ENCODE data around the gene SELENOK. TPM values are rescaled to one million over a fixed set of nuclear protein-coding genes. Genes with fewer than 3 reads are reported as not detected.

Gene SELENOK
- total RNA-seq, 1 donor from 2014 or later = 23.7 TPM

DNA sequence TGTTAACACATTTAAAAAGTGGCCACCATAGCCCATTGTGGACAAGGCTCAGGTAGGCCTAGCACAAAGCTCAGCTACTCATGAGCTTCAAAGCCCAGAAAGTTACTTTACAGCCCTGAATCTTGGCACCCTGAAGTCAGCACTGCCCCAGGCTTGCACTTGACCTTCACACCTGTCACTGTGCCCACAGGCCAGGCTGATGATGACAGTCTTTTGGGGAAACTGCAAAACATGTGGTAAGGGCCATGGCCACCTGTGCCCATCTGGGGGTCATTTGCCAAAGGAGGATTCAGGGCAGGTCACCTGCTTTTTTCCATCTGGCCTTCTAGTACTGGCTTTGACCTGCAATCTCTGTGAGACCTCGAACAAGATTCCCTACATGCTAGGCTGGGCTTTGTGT lies 56.4 kb downstream of the SELENOK start:
- no peaks in the 10 kb centered on the region for H3K36me3 ChIP-seq (ENCODE audit: control insufficient read depth, insufficient read depth, low read length)
- DNase-seq (ENCODE audit: low read depth) = no peak
- FAIRE-seq = no peak
- no peak overlapping the region for H3K4me3 ChIP-seq (ENCODE audit: low read depth, low read length)
- H3K27me3 ChIP-seq (ENCODE audit: control insufficient read depth, insufficient read depth, low read length) = no peaks in the 10 kb centered on the region
- TF ChIP-seq, protein P1, sequence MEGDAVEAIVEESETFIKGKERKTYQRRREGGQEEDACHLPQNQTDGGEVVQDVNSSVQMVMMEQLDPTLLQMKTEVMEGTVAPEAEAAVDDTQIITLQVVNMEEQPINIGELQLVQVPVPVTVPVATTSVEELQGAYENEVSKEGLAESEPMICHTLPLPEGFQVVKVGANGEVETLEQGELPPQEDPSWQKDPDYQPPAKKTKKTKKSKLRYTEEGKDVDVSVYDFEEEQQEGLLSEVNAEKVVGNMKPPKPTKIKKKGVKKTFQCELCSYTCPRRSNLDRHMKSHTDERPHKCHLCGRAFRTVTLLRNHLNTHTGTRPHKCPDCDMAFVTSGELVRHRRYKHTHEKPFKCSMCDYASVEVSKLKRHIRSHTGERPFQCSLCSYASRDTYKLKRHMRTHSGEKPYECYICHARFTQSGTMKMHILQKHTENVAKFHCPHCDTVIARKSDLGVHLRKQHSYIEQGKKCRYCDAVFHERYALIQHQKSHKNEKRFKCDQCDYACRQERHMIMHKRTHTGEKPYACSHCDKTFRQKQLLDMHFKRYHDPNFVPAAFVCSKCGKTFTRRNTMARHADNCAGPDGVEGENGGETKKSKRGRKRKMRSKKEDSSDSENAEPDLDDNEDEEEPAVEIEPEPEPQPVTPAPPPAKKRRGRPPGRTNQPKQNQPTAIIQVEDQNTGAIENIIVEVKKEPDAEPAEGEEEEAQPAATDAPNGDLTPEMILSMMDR (IDR thresholded peaks at IDR 0.05; ENCODE audit: insufficient read depth, low read length, severe bottlenecking) = no peak

DNA sequence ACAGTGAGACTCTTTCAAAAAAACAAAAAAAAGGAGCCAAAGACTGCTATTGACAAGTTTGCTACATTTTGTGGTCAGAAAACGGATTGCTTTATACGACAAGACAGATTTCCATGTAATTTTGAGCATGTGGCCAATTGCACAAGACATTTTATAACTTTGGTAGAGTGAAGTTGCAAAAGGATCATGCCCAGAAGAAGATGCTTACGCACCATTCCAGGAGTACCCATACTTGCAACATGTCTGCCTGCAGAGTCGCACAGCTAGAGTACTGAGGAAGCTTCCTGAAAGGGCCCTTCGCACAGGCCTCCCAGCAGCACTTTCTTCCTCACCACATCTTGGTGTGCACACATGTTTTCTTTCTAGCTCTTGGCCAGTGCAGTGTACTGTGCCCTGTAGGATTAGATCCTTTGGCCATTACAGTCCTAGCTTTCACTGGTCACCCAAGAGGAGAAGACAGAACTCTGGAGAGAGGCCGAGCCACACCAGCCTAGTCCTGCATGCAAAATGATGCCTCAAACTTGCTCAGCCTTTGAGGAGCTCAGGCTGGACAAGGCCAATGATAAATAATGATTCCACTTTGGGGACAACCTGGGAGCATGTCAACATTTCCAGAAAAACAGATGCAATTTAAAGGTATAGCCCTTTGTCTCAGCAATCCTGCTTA lies 57.1 kb downstream of the SELENOK start:
- TF ChIP-seq, protein P1 (IDR thresholded peaks at IDR 0.05; ENCODE audit: insufficient read depth, low read length, severe bottlenecking) = no peak
- Histone ChIP-seq H3K36me3 (ENCODE audit: control insufficient read depth, insufficient read depth, low read length) (no peaks in the 10 kb centered on the region), H3K4me3 (ENCODE audit: low read depth, low read length) (no peak overlapping the region), H3K27me3 (ENCODE audit: control insufficient read depth, insufficient read depth, low read length) (no peaks in the 10 kb centered on the region)
- FAIRE-seq (peak; percentile 66), DNase-seq (ENCODE audit: low read depth) (no peak)

Other genes starting within 250 kb of the SELENOK start
- gene CHDH, start 45.4 kb downstream of the SELENOK start, total RNA-seq = under 0.01 and 0.13 TPM in 2 replicates
- gene IL17RB, start 45.3 kb downstream of the SELENOK start, total RNA-seq = not detected in 2 replicates
- 16.8 and 18.9 TPM in 2 replicates for gene ACTR8, start 9.7 kb downstream of the SELENOK start, total RNA-seq
- gene CACNA2D3, start 230.7 kb upstream of the SELENOK start, total RNA-seq = 0.13 TPM in 1 of 2 replicates, not detected in the other